Measurements from ENCODE around the gene LRP1B.
"Not testable (repeated sequence)": the region's sequence is repeated elsewhere in the genome, so short reads cannot be mapped to it uniquely, and the experiment has no call there.

Gene LRP1B

GRCh38 chr2:140577453-140577852 is 1553.4 kb downstream of the LRP1B start:
- DNase-seq = no peak

- DNase-seq = no peak
Observed at GRCh38 chr2:140567734-140568133, 1563.1 kb downstream of the LRP1B start.

GRCh38 chr2:140565756-140566155 is 1565.1 kb downstream of the LRP1B start:
- no peak for DNase-seq

GRCh38 chr2:140555701-140556100 is 1575.1 kb downstream of the LRP1B start:
- DNase-seq = no peak

GRCh38 chr2:140552634-140553033 is 1578.2 kb downstream of the LRP1B start:
- DNase-seq = no peak

GRCh38 chr2:140551287-140551686 is 1579.5 kb downstream of the LRP1B start:
- no peak for DNase-seq

- no peak for DNase-seq
Observed at GRCh38 chr2:140550821-140551220, 1580.0 kb downstream of the LRP1B start.

GRCh38 chr2:140544769-140545168 is 1586.0 kb downstream of the LRP1B start:
- DNase-seq = not testable (repeated sequence)

GRCh38 chr2:140542627-140543026 is 1588.2 kb downstream of the LRP1B start:
- no peak for DNase-seq

GRCh38 chr2:140539242-140539875 is 1591.5 kb downstream of the LRP1B start:
- DNase-seq = no peak

- no peak for DNase-seq
Observed at GRCh38 chr2:140529706-140530105, 1601.1 kb downstream of the LRP1B start.

GRCh38 chr2:140528982-140529381 is 1601.8 kb downstream of the LRP1B start:
- DNase-seq = no peak

- no peak for DNase-seq
Observed at GRCh38 chr2:140526575-140526974, 1604.2 kb downstream of the LRP1B start.

- no peak for DNase-seq
Observed at GRCh38 chr2:140512106-140512505, 1618.7 kb downstream of the LRP1B start.

- no peak for DNase-seq
Observed at GRCh38 chr2:140509765-140510164, 1621.1 kb downstream of the LRP1B start.

- DNase-seq = no peak
Observed at GRCh38 chr2:140508756-140509155, 1622.1 kb downstream of the LRP1B start.

GRCh38 chr2:140506606-140507005 is 1624.2 kb downstream of the LRP1B start:
- no peak for DNase-seq

- DNase-seq = no peak
Observed at GRCh38 chr2:140504601-140505000, 1626.2 kb downstream of the LRP1B start.

GRCh38 chr2:140502951-140503630 is 1627.7 kb downstream of the LRP1B start:
- no peak for DNase-seq

GRCh38 chr2:140498360-140498759 is 1632.5 kb downstream of the LRP1B start:
- no peak for DNase-seq

GRCh38 chr2:140496714-140497113 is 1634.1 kb downstream of the LRP1B start:
- no peak for DNase-seq

GRCh38 chr2:140491876-140492275 is 1638.9 kb downstream of the LRP1B start:
- DNase-seq = no peak

- DNase-seq = no peak
Observed at GRCh38 chr2:140489193-140489592, 1641.6 kb downstream of the LRP1B start.

GRCh38 chr2:140481136-140481535 is 1649.7 kb downstream of the LRP1B start:
- no peak for DNase-seq

- DNase-seq = no peak
Observed at GRCh38 chr2:140473851-140474250, 1657.0 kb downstream of the LRP1B start.
